KMS-11 (cell line): ENCODE results near the gene TMEM212.

Source experiments
- H2AFZ ChIP-seq: fragments of 200-600 bp; sonication (generic); 2 replicates; pipeline ENCODE4 v1.6.1; 2016; ENCODE audit warnings: antibody characterized with exemption, mixed run types, low read depth
- H3K27ac ChIP-seq: fragments of 200-600 bp; sonication (generic); 2 replicates; pipeline ENCODE4 v1.6.1; 2016; ENCODE audit warnings: mild to moderate bottlenecking, mixed run types
- H3K27me3 ChIP-seq: fragments of 200-600 bp; sonication (generic); 2 replicates; pipeline ENCODE4 v1.6.1; 2017; ENCODE audit warnings: mild to moderate bottlenecking, low read depth, mixed run types, moderate library complexity; ENCODE audit not compliant: insufficient read depth
- H3K36me3 ChIP-seq: fragments of 200-600 bp; sonication (generic); 2 replicates; pipeline ENCODE4 v1.6.1; 2017; ENCODE audit warnings: mild to moderate bottlenecking, mixed run types; ENCODE audit not compliant: insufficient read depth
- H3K4me1 ChIP-seq: fragments of 200-600 bp; sonication (generic); 2 replicates; pipeline ENCODE4 v1.6.1; 2016; ENCODE audit warnings: mild to moderate bottlenecking, low read depth, mixed run types; ENCODE audit not compliant: poor library complexity, severe bottlenecking
- H3K4me2 ChIP-seq: fragments of 200-600 bp; sonication (generic); 2 replicates; pipeline ENCODE4 v1.7.0; 2016; ENCODE audit warnings: mild to moderate bottlenecking, mixed run types
- H3K4me3 ChIP-seq: fragments of 200-600 bp; sonication (generic); IDR thresholded peaks from 2 replicates; pipeline ENCODE4 v1.6.1; 2017; ENCODE audit warnings: low read depth, low read length, mixed read lengths; ENCODE audit not compliant: insufficient read depth
- H3K79me2 ChIP-seq: fragments of 200-600 bp; sonication (generic); 2 replicates; pipeline ENCODE4 v1.6.1; 2016; ENCODE audit warnings: low read depth, mixed run types; ENCODE audit not compliant: insufficient read depth
- H3K9ac ChIP-seq: fragments of 200-600 bp; sonication (generic); 2 replicates; pipeline ENCODE4 v1.6.1; 2016; ENCODE audit warnings: mild to moderate bottlenecking, mixed run types
- H4K20me1 ChIP-seq: fragments of 200-600 bp; sonication (generic); 2 replicates; pipeline ENCODE4 v1.6.1; 2016; ENCODE audit warnings: mild to moderate bottlenecking, mixed run types; ENCODE audit not compliant: insufficient read depth
- CTCF ChIP-seq: fragments of 200-600 bp; sonication (generic); conservative IDR thresholded peaks from 2 replicates; pipeline ENCODE4 v1.6.1; 2017; ENCODE audit warnings: low read depth, mild to moderate bottlenecking, antibody characterized with exemption, low read length, moderate library complexity, mixed read lengths

Gene TMEM212

GRCh38 chr3:171799501-171799900 lies 43.6 kb upstream of the TMEM212 start:
- Histone ChIP-seq H3K4me3 (no peak overlapping the region), H4K20me1 (no peaks in the 10 kb centered on the region), H3K27ac (no peak overlapping the region), H3K27me3 (no peaks in the 10 kb centered on the region), H2AFZ (no peak overlapping the region), H3K36me3 (no peaks in the 10 kb centered on the region), H3K9ac (no peak overlapping the region), H3K4me2 (no peak overlapping the region), H3K79me2 (no peaks in the 10 kb centered on the region), H3K4me1 (no peaks in the 10 kb centered on the region)
- no peak for TF ChIP-seq CTCF

DNA sequence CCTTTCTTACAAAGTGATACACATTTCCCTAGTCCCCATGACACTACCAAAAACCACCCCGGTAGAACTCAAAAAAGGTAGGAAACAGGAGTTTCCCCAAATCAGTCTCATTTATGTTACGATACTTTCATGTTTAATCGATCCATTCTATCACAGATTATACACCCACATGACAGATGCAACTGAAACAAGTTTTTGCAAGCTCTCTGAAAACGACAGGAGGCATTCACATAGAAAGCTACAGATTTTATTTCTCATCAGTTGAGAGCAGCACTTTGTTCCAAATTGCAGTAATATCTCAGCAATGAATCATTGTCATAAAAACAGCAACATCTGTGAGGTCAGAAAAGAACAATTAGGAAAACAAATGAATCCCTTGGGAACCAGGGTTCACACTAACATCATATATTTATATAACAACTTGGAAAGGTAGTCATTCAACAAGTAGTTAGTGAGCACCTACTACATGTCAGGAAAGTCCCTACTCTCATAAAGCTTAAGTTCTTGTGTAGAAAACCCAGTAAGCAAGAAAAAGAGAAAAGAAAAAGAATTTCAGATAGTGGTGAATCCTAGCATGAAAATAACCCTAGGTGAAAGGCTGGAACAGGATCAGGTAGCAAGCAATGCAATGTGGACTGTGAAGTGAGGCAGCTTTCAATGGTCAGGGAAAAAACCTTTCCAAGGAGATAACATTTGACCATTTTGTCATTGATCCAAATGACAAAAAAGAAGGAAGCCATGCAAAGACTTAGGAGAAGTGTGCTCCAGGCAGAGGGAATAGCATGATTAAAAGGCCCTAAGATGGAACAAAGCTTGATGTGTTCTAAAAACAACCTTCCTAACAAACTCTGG lies 41.2 kb upstream of the TMEM212 start:
- Histone ChIP-seq H3K4me1 (no peaks in the 10 kb centered on the region), H3K4me3 (no peak overlapping the region), H3K79me2 (no peaks in the 10 kb centered on the region), H3K9ac (no peak overlapping the region), H3K4me2 (no peak overlapping the region), H2AFZ (no peak overlapping the region), H4K20me1 (no peaks in the 10 kb centered on the region), H3K27ac (no peak overlapping the region), H3K36me3 (no peaks in the 10 kb centered on the region), H3K27me3 (no peaks in the 10 kb centered on the region)
- no peak for TF ChIP-seq CTCF

- H3K4me1 ChIP-seq, result no peaks in the 10 kb centered on the region
- H3K9ac ChIP-seq, result no peak overlapping the region
- H3K79me2 ChIP-seq, result no peaks in the 10 kb centered on the region
- no peaks in the 10 kb centered on the region for H3K27me3 ChIP-seq
- H4K20me1 ChIP-seq, result no peaks in the 10 kb centered on the region
- H3K4me3 ChIP-seq, result no peak overlapping the region
- H3K4me2 ChIP-seq, result no peak overlapping the region
- H2AFZ ChIP-seq, result no peak overlapping the region
- H3K36me3 ChIP-seq, result no peaks in the 10 kb centered on the region
- H3K27ac ChIP-seq, result no peak overlapping the region
- TF ChIP-seq CTCF, result no peak
These were observed 40.6 kb upstream of the TMEM212 start for GRCh38 chr3:171802590-171802956.

DNA sequence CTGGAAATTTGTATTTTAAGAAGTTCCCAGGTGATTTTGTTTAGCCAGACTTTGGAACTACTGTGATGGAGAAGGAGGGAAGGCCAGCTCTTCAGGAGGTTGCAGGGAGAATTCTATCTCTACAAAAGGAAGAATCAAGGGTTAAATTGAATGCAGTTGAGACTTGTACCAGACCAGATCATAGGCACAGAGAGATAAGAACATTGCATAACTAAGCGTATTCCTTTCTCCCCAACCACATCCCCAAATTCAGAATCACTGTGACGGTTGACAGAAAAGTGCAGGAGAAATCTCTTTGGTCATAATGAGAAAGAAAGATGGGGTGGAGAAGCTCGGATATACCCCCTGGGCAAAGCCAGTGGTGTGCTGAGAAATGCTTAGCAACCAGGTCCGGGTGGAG lies 40.1 kb upstream of the TMEM212 start:
- H4K20me1 ChIP-seq, result no peaks in the 10 kb centered on the region
- no peaks in the 10 kb centered on the region for H3K36me3 ChIP-seq
- no peak overlapping the region for H3K9ac ChIP-seq
- no peak overlapping the region for H2AFZ ChIP-seq
- H3K4me3 ChIP-seq, result no peak overlapping the region
- no peaks in the 10 kb centered on the region for H3K27me3 ChIP-seq
- no peak for TF ChIP-seq CTCF
- H3K4me2 ChIP-seq, result no peak overlapping the region
- no peaks in the 10 kb centered on the region for H3K4me1 ChIP-seq
- no peaks in the 10 kb centered on the region for H3K79me2 ChIP-seq
- H3K27ac ChIP-seq, result no peak overlapping the region
